HUDEP-2 (cell line): Measurements from ENCODE around the gene KDM4B.

Source experiments
- DNase-seq, 76 experiments: peaks; one replicate each; lab custom pipeline; 2025; ENCODE audit not compliant: unreplicated experiment in 76 of 76; lab: John Stamatoyannopoulos, UW

Gene KDM4B

GRCh38 chr19:5047251-5047935 is 78.5 kb downstream of the KDM4B start:
- DNase-seq = no peak

DNA sequence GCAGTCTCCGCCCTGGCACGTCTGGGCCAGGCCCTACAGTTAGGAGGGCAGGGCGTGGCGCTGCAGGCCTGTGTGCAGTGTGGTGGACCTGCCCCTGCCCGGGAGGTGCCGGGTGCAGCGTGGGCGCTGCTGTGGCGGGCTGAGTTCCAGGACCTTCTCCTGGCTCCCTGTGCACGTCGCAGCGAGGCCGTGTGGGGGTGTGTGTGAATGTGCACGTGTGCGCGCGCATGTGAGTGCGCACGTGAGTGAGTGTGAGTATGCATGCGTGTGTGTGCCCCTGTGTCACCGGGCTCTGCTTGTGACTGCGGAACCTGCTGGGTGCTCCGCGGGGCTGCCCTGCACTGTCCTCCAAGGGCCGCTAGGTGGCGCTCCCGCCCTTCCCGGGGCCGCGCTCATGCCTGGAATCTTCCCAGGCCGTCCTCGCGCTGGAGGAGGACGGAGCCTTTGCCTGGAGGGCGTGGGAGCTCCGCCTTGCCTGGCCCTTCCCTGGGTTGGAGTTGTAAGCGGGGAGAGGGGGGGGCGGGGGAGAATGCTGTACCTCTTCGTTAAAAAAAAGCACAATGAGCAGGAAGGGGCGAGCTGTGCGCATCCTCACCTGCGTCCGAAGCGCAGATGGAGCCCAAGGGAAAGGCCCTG is 79.3 kb downstream of the KDM4B start:
- DNase-seq = peak in 71 of 76 experiments; percentile 38 to 97 (median 82)

DNA sequence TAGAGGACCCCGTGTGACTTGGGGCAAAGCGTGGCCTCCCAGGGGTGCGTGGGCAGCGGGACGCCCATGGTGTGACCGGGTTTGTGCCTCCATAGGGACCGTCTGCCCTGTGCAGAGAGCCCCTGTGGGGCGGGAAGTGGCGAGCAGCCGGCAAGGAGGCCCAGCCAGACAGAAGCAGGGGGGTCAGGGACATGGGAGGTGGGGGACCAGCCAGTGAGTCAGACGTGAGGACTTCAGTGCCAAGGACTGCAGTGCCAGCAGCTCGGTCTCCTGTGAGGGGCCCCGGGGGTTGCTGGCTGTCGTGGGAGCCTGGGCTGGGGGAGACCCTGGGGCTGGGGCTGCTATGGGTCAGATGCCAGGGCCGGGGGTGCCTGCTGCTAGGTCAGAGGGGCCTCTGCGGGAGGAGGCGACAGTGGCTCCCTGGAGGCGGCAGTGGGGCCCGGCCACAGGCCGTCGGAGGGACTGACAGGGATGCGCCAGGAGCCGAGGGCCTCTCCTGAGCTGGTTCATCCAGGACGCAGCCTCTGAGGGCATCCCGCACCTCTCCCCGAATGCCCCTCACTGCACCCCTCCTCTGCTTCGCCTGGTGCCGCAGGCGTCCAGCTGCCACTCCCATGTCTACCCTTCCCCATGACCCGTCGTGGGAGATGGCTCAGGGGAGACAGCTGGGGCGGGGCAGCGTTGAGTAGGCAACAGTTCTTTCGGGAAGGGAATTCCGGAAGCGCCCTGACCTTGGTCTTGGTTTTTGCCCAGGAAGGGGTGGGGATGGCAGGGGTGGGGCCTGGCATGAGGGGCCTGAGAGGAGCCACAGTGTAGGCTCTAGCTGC is 80.0 kb downstream of the KDM4B start:
- DNase-seq = no peak

DNA sequence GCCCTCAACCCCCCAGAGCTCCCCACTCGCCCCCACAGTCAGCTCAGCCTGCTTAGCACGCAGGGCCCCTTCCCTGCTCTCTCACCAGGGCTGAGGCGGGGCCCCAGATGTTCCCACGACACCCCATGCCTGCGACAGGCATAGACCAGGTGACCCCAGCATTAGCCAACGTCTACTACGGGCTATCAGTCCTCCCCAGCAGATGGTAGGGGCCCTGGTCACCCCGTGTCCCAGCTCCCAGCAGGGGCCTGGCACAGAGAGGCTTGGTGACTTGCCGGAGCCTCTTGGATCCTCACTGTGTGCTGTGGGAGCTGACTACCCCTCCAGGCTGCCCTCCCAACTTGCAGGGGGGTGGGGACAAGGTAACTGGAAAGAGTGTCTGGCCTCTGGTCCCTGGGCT is 80.6 kb downstream of the KDM4B start:
- DNase-seq = no peak

- DNase-seq = no peak
These were observed 81.2 kb downstream of the KDM4B start for GRCh38 chr19:5050067-5050656.

DNA sequence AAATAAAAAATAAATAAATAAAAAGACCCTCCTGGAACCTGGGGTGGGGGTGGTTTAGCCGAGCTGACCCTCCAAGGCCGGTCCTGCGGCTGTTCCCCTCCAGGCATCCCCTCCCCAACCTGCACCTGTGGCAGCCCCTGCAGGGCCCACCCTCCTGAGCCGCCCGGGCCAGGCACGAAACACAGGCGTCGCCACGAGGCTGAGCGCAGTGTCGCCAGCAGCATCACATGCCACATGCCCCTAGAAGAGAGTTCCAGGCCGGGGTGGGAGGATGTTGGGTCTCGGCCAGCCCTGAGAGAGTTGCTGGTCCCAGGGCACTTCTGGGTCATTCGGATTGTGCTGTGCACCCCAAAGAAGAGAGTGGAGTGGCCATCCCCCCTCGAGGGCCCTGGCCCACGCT is 82.0 kb downstream of the KDM4B start:
- no peak for DNase-seq

DNA sequence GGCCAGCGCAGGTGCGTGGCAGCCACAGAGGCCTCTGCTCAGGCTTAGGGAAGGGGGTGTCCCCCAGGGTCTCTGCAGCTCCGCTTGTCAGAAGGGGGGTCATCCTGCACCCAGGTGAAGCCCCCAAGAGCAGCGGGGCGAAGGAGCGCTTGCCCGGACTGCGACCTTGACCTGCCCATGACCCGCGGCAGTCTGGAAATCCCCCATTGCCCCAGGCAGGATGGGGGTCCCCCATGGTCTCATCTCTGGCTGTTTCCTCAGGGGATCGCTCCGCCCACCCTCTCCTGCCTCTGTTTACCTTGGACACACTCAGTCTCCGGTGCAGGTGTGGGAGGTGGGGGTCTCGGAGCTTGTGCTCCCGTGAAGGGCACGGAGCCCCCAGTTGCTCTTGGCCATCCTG is 82.7 kb downstream of the KDM4B start:
- no peak for DNase-seq

DNA sequence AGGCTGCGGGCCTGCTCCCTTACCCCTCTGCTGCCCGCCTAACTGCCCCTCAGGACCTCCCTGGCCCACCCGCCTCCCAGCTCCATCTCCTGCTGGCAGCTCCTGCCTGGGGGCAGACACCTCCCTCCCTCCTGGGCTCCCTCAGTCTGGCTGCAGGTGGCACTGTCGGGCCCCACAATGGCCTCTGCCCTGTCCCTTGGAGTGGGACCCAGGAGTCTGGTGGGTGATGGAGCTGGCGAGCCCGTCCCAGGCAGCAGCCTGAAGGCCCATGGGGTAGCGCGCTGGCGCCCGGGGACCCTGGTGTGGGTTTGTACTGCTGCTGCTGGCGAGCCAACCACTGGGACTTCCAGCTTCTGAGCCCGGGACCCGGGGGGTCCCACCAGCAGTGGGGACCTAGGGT is 83.6 kb downstream of the KDM4B start:
- peak in 1 of 76 experiments; percentile 3 for DNase-seq

DNA sequence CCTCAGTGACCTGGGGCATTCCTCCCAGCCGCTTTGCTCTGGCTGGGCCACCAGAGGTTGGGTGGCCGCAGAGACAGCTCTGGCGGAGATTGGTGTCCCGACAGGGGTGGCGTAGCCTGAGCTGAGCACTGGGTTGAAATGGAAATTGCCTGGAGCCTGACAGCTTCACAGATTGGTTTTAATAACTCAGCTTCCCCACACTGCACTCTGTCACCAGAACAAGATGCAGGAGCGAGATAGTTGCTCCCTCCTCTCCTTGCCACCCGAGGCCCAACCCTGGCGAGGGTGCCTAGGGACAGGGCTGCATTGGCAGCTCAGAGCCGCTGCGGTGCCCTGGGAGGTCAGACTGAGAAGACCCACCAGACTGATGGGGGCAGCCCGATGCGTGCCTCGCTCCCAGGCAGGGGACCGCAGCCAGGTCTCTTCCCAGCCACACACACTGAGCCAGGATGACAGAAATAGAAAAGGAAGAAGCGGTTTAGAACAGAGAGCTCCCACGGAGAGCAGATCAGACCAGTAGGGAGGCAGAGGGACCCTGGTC is 84.1 kb downstream of the KDM4B start:
- DNase-seq = no peak

GRCh38 chr19:5053661-5054060 is 84.7 kb downstream of the KDM4B start:
- no peak for DNase-seq

DNA sequence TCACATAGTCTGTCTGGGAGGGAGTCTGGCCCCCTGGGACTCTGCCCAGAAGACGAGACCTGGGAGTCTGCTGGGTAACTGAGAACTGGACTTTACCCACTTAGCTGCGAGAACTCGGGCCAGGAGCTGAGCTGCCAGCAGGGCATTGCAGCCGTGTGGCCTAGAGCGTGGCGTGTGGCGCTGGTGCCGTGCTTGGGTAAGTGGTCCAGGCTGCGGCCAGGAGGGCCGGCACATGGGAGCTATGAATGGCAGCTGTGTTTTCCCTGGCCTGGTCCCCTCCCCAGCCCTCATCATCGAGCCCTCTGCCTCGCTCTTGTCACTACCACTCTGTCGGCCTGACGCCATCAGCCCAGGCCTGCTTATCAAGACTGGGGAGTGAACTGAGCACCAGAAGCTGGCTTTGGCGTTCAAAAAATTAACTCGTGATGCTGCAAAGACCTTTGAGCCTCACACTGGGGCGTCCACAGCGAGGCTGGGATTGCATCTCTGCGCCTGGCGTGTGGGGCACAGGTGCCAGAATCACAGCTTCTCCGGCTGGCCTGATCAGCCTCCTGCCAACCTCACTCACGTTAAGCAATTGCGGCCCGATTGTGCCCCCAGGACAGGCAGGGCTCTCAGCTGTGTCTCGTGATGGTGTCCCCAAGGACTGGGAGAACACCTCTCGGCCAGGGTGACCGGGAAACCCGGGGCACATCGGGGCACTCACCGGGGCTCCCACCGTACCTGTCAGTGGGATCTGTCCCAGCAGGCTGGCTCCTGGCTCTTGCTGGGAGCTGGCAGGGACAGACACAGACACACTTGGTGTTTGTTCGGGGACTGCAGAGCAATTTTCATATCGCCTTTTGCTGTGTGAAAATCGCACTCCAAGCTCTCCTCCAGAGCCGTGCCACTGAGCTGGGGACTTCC is 85.9 kb downstream of the KDM4B start:
- DNase-seq = no peak

- no peak for DNase-seq
These were observed 86.5 kb downstream of the KDM4B start for GRCh38 chr19:5055457-5055776.

DNA sequence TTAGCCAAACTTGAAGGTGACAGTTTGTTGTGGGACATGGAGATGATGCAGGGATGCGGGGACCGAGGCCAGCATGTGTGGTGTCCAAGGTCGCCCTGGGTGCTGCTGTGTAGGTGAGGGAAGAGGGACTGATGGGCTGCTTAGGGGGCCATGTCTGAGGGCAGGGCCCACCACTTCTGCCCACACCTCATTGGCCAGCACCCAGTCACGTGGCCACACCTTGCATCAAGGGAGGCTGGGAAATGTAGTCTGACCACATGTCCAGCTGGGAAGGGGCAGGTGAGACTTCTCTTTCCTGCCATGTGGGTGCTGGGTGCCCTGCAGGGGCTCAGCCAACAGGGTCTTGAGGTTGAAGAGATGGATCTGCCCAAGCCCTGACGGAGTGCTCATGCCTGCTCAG is 88.9 kb downstream of the KDM4B start:
- DNase-seq = peak in 3 of 76 experiments; percentile 6 to 24 (median 13)

GRCh38 chr19:5058521-5059212 is 89.8 kb downstream of the KDM4B start:
- DNase-seq = no peak

- no peak for DNase-seq
These were observed 90.3 kb downstream of the KDM4B start for GRCh38 chr19:5059213-5059574.

GRCh38 chr19:5059793-5060192 is 90.9 kb downstream of the KDM4B start:
- DNase-seq = no peak

GRCh38 chr19:5062195-5062594 is 93.3 kb downstream of the KDM4B start:
- DNase-seq = no peak

DNA sequence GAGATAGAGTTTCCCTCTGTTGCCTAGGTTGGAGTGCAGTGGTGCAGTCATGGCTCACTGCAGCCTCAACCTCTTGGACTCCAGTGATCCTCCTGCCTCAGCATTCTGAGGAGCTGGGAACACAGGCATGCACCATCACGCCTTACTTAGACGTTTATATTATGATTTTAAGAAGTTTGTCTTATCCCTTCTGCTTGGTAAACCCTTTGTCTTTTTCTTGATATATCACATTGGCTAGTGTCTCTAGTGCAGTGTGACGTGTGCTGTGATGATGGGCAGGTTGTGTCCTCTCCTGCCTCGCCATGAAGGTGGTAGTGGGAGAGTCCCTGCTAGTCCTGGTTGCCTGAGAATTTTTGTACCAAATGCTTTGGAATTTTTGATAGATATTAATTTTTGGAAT is 93.9 kb downstream of the KDM4B start:
- no peak for DNase-seq

GRCh38 chr19:5063873-5064645 is 95.1 kb downstream of the KDM4B start:
- no peak for DNase-seq
